CD4-positive, alpha-beta T cell treated with Interleukin-15 for 1 hour (primary cell): Measurements from ENCODE around the gene KRT16.
A peak's percentile ranks its signal among the peaks of the same experiment; 100 is the strongest.
"Not testable (repeated sequence)": the region's sequence is repeated elsewhere in the genome, so short reads cannot be mapped to it uniquely, and the experiment has no call there.

ENCODE experiments used
- DNase-seq: peaks from one replicate; pipeline ENCODE4 v3.0.0-alpha.2; 2020

Gene KRT16

GRCh38 chr17:41627316-41628072 lies 14.9 kb upstream of the KRT16 start:
- no peak for DNase-seq

DNA sequence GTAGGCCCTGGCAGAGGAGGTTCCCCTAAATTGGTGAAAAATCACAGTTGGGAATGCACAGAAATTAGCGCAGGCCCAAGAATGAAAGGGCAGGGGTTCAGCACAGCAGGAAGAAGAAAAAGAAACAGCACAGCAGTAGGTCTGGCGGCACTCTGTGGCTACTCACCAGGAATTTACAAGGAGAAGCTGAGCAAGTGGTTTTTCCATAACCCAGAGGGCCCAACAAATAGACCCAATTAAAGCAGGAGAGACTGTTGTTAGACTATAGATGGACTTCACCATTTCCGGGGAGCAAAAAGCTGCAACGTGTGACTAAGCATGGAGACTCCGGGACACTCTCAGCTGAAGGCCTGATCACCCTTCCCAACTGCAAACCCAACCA lies 14.3 kb upstream of the KRT16 start:
- DNase-seq, result not testable (repeated sequence)

DNA sequence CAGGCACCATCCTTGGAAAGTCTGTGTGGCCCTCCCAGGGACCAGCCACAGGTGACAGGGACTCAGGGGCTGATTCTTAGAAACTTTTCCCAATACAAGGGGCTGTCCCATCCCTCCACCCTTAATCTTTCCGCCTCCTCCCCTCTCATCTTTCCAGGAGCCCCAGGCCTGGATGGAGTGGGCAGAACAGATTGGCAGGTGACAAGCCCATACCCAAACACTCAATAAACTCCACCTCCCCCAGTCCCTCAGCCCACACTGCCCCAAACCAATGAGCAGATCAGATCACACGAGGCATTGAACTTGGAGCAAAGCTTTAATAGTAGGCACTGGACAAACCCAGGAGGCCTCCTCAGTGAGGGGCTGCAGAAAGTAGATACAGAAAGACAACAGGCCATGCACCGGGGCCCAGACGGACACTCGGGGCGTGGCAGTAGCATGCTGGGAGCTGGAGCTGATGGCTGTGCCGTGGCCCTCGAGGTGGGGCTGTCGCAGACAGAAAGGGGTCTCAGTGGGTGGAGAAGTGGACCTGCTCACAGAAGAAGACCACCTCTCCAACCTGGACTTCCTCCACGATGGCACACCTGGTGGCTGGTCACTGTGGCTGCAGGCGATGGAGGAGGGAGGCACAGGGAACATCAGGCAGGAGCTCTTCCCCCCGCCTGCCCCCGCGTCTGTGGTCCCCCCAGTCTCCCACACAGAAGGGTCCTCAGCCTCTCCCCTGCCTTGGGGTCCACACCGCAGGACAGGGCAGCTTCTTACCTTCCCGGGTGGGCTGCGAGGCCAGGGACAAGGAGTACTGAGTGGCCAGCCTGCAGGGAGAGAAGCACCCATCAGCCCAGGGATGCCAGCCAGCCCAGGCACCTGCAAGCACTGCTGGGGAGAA lies 13.7 kb upstream of the KRT16 start:
- DNase-seq, result not testable (repeated sequence)

DNA sequence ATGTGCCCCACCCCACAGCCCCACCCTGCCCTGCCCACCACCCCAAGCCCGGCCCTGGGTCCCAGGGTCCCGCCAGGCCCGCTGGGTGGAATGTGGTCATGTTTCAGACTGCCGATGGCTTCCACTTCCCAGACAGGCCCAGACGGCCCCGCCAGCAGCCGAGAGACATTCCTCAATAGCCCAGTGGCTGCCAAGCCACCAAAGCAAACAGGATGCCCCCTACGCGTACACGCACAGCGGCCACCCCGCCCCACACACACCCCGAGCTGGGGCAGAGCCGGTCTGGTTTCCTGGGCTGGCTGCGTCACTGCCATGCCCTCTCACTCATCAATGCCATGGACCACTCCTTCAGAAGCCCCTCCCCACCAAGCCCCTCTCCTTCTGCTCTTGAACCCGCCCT lies 13.0 kb upstream of the KRT16 start:
- DNase-seq, result no peak

DNA sequence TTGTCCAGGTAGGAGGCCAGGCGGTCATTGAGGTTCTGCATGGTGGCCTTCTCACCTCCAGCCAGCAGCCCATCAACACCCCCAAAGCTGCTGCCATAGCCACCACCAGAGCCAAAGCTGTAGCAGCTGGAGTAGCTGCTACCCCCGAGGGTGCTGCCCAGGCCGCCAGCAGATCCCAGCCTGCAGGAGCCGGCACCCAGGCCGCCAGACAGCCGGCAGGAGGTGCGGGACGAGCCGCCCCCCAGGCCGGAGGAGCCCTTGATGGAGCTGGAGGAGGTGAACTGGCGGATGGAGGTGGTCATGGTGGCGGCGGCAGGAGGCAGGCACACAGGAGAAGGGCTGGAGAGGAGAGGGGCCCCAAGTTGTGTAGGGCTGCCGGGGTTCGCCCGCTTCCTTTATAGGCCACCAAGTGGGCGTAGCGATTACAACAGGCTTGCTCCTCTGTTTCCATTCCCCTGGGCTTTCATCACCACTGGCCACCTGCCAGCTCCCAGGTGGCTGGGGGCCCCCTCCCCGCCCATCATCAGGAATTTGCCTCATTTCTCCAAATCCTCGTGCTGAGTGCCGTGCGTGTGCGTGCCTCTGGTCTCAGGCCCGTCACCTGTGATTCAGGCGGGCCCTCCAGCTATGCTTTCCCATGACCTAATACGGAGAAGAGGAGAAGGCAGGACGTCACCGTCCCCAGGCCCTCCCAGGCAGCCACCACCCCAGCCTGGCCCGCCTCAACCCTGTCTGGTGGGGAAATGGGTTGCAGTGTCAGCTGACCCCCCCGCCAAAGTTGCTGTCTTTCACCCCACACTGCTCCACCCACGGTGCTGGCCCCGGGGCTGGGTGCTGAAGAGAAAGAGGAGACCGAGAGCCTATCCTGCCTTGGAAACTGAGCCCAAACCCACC lies 11.9 kb upstream of the KRT16 start, which contains the start of gene KRT17:
TSS of gene KRT17 (minus strand) at position 368 of the 894 bp plus-strand sequence. CDS start at position 302, 66 bp downstream.
- peak; percentile 5 for DNase-seq

- not testable (repeated sequence) for DNase-seq
Measured at GRCh38 chr17:41623184-41623861, 10.8 kb upstream of the KRT16 start.

DNA sequence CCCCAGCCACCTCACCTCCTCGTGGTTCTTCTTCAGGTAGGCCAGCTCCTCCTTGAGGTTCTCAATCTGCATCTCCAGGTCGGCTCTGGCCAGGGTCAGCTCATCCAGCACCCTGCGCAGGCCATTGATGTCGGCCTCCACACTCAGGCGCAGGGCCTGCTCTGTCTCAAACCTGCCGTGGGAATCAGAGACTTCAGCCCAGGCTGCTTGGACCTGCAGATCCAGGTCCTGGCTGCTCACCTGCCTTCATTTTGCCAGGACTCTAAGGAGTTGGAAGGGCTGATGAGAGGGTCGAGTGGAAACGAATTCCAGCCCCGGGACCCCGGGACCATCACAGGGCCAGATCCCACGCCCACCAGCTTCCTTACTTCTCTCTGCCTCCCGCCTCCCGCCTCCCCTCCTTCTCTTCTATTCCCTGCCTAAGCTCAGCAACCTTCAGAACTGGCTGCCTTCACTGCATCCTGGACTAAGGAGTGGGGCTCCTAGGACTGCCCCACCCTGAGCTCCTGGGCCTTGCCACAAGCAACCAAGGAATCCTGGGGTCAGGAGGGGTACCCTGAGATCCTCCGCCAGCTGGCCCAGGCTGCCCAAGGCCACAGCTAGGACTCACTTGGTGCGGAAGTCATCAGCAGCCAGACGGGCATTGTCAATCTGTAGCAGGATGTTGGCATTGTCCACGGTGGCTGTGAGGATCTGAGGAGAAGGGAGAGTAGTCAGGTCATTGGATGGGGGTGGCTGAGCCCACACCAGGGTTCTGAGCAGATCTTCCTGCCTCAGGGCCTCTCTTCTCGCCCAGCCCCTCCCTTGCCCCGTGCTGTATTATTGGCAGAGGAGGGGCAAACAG lies 10.0 kb upstream of the KRT16 start:
- DNase-seq, result not testable (repeated sequence)

- no peak for DNase-seq
Measured at GRCh38 chr17:41621916-41622315, 9.3 kb upstream of the KRT16 start.

- DNase-seq, result not testable (repeated sequence)
Measured at GRCh38 chr17:41621435-41621817, 8.9 kb upstream of the KRT16 start.

DNA sequence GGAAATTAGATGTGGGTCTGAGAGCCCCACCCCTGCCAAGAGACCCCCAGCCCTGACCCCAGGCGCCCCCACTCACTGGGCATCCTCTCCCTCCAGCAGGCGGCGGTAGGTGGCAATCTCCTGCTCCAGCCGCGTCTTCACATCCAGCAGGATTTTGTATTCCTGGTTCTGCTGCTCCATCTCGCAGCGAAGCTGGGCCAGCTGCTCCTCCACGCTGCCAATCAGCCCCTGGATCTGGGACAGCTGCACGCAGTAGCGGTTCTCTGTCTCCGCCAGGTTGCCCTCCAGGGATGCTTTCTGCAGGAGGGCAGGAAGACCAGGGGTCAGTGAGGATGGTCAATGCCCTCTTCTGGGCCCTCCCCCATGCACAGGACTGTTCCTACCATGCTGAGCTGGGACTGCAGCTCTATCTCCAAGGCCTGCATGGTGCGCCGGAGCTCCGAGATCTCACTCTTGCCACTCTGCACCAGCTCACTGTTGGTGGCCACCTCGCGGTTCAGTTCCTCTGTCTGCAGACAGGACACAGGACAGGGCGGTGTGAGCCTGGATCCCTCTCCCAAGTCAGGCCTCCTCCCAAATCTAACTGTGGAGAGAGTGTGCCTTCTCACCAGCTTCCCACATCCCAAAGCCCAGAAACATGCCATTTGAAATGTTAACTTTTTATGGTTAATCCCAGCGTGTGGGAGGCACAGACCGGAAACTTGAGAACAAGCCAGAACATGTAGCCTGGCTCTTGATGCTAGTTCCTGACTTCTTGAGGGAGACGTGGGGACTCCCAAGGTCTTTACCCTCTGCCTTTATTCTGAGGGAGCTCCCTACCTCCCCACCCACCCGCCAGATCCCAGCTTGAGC lies 8.2 kb upstream of the KRT16 start:
- no peak for DNase-seq

GRCh38 chr17:41619927-41620582 lies 7.5 kb upstream of the KRT16 start:
- not testable (repeated sequence) for DNase-seq

DNA sequence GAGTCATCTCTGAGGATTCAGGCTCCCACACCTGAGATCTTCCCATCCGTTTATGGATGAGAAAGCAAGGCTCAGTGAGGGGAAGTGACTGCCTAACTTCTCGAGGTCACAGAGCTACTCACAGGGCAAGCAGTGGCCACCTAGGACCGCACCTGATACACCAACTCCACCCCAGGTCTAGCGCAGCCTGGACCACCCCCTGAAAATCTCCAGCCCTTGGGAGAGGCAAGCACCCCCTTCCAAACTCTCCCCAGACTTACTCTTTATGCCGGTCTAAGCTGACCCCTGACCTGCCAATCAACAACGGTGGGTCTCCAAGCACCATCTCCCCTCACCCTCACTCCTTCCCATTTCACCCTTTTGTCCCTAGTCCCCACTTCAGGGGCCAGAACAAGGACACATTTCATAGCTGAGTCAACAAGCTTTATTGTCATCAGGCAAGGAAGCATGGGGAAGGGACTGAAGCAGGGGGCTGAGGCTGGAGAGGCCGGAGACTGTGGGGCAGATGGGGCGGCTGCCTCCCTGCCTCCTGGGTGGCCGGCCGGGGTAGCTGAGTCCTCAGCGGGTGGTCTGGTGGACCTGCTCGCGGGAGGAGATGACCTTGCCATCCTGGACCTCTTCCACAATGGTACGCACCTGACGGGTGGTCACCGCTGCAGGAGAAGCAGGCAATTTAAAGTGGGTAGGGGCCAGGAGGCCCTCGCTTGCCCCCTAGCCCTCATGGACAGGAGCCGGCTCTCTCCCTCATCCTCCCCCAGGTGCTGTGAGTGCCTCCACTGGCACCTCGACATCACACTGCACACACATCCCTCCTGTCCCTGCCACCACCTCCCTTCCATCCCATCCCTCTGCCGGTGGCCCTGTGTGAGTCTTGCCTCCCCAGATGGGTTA lies 6.7 kb upstream of the KRT16 start:
- DNase-seq, result peak; percentile 15

DNA sequence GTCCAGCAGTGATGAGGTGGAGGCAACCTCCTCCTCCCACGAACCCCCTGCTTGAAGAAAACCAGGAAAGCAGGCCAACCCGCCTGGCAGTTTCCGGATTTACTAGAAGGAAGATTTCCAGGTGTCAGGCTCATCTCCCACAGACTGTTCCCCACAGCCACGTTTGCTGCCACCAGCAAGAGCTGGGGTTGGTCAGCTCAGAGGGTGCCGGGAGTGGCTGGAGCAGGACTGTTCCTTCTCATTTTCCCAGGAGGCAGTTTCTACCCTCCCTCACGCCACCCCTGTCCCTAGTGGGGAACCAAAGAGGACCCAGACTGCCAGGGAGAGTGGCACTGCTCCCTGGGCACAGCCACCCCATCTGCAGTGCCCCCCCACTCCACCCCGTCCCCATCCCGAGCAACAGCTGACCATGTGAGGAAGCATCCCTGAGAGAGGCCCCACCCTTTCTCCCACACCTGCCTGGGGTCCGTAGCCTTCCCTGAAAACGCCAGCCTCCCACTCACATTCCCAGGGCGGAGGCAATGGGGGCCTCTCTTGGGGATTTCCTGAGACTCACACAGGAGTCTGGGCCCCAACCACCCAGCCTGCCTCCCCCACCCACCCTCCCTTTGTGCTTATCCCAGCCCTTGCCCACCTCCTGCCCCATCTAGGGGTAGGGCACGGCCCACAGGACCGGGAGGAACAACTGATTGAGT lies 5.9 kb upstream of the KRT16 start:
- peak; percentile 15 for DNase-seq

DNA sequence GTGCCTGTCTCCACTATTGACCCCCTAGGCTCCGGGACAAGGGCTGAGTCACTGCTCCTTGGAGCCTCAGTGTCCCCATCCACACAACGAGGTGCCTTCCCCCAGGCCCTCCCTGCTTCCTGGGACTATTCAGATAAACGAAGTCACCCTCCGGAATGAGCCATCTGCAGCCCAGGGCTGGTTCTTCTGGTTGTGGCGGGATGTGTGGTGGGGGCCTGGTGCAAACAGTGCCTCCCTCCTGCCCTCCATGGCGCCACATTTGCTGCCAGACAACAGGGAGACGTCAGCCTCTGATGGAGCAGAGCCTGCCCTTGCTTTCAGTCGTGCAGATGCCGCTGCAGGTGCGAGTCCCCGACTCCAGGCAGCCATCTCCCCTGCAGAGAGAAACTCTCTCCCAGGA lies 5.1 kb upstream of the KRT16 start:
- DNase-seq, result peak; percentile 14

DNA sequence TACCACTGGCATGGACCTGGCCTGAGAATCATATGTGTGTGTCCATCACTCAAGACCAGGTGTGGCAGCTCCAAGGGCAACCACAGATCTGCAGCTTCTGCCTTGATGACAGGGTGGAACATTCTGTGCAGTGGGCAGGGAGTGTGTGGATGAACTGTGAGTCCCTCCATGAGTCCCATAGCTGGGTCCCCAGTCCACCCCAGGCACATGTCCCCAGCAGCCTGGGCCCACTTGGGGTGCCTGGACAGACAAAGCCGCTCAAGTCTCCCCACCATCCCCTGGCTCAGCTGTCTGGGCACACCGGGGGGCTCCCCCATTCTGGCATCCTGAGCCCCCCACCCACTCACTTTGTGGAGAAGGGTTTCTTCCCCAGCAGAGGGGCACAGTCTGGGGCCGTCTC lies 4.6 kb upstream of the KRT16 start:
- DNase-seq, result peak; percentile 5

DNA sequence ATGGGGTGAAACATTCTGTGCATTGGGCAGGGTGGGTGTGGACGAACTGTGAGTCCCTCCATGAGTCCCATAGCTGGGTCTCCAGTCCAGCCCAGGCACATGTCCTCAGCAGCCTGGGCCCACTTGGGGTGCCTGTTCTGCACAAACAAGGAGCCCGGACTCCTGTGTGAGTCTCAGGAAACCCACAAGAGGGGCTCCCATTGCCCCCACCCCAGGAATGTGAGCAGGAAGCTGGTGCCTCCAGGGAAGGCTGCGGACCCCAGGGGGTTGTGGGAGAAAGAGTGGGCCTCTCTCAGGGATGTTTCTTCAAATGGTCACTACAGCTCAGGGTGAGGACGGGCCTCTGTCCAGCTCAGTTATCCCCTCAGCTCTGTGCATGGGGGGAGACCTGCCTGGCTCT lies 3.9 kb upstream of the KRT16 start:
- peak; percentile 1 for DNase-seq

DNA sequence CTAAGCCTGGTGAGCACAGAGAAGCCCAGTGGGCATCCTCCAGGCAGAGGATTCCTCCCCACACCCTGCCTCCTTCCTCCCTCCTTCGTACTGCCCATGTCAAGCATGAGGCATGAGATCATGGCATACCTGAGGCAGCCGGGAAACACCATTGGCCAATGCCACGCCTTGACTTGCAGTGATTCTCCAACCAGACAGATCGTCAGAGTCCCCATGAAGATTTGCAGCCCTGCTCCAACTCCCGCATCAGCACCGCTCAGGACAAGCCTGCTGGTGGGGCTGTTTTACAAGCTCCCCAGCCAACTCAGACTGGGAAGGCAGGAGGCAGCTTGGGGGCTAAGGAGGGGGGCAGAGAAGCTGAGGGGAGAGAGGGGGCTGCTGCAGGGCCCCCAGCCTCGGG lies 2.9 kb upstream of the KRT16 start:
- no peak for DNase-seq

- not testable (repeated sequence) for DNase-seq
Measured at GRCh38 chr17:41614767-41615166, 2.2 kb upstream of the KRT16 start.
